ENCODE results near the gene SLC35E4.

SLC35E4 gene

DNA sequence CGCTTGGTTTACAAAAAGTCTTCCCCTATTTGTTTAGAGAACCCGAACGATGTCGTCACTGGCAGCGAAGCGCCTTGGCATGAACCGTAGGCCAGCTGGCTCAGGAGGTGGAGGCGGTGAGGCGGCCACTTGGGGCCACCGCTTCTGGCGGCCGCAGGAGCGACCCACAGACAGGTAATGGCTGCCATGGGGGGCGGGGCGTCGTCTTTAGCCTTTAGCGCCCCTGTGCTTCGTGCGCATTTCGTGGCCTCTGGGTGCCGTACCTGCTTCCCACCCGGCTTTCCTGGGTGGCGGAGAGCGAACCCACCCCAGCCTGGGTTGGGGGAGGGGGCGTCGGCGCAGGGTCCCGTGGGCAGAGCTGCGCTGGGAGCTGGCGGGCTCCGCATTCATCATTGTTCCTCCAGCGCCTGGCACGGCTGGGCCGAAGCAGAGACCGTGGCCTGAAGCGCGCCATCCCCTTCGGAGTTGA, 58.6 kb downstream of the SLC35E4 start:
- no peak for DNase-seq (ENCODE audit: low read depth)

DNA sequence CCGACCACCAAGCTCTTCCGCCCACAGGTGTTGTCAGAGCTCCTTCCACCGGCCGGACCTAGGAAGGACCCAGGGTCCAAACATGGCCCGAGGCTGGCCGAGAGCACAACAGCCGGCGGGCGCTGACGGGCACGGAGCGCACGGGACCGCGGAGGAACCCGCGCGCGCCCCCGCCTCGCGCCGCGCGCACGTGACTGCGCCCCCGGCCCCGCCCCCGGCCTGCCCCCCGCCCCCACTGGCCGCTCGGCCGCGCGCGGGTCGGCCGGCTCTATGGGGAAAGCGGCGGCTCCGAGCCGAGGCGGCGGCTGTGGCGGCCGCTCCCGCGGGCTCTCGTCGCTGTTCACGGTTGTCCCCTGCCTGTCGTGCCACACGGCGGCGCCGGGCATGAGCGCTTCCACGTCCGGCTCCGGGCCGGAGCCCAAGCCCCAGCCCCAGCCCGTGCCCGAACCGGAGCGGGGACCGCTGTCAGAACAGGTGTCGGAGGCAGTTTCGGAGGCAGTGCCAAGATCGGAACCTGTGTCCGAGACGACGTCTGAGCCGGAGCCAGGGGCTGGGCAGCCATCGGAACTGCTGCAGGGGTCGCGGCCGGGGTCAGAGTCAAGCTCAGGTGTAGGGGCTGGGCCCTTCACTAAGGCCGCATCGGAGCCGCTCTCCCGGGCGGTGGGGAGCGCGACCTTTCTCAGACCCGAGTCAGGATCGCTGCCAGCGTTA, 59.2 kb downstream of the SLC35E4 start, which contains the start of gene OSBP2:
TSS of gene OSBP2 (plus strand) at position 235 of the 711 bp plus-strand sequence. CDS start at position 271, 36 bp downstream.
- DNase-seq (ENCODE audit: low read depth) = no peak

DNA sequence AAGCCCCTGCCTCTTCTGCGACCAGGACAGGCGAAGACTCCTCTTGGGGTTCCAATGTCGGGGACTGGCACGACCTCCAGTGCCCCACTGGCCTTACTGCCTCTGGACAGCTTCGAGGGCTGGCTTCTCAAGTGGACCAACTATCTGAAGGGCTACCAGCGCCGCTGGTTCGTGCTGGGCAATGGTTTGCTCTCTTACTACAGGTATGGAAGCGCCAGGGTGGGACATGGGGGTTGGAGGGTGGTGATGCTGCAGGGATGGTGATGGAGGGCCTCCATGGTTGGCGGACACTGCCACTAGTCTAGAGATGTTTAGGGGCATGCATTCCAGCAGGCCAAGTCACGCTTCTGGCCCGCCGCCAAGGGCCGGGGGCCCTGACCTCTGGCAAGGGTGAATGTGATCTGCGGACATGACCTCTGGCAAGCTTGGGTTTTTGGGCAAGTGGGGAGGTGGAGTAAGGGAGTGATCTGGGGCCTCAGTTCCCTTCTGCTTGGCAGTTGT, 59.8 kb downstream of the SLC35E4 start:
- DNase-seq (ENCODE audit: low read depth) = no peak

DNA sequence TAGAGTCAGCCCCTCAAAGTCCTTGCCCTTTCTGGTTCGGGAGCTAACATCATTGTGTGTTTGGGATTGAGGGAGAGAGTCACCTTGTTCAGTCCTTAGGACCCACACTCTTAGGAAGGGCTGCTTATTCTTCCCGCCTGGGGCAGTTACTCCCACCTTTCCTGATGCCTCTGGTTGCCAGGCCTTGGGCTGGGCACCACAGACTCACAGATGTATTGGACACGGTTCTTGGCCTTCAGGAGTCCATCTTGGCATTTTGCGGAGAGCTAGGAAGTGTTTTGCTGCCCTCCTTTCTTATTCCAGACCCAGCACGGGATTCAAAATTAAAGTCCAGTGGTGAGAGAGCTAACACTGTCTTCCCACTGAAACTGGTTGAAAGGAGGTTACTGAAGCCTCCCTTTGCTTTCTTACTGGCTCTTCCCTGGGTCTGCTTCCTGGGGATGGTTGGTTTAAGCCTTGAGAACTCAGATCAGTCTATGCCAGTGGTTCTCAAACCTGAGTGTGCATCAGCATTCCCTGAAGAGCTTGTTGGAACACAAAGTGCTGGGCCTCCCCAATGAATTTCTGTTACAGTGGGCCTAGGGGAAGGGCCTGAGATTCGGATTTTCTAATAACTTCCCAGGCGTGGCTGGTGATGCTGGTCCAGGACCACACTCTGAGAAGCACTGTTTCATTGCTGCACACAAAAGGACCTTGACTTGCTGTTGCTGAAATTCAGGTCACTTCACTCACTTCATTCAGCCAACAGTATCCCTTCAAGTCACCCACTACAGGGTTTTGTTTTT, 60.5 kb downstream of the SLC35E4 start:
- DNase-seq (ENCODE audit: low read depth) = no peak

Measured in stromal cell of bone marrow (primary cell).